GM12873 (cell line): ENCODE results near the gene ACTN2.

Source experiments
- CTCF ChIP-seq: IDR thresholded peaks from 2 replicates; pipeline ENCODE4 v1.5.1; 2012; ENCODE audit warnings: low read depth, mild to moderate bottlenecking, moderate library complexity, low read length, control low read depth; ENCODE audit not compliant: insufficient read depth; ENCODE audit errors: missing control alignments

ACTN2 gene

GRCh38 chr1:236725668-236726067 lies 39.4 kb downstream of the ACTN2 start:
- no peak for TF ChIP-seq CTCF

GRCh38 chr1:236727521-236727920 lies 41.2 kb downstream of the ACTN2 start:
- no peak for TF ChIP-seq CTCF

GRCh38 chr1:236728752-236729151 lies 42.5 kb downstream of the ACTN2 start:
- no peak for TF ChIP-seq CTCF

GRCh38 chr1:236733653-236734052 lies 47.4 kb downstream of the ACTN2 start:
- TF ChIP-seq CTCF, result no peak

- TF ChIP-seq CTCF, result no peak
These were observed 48.0 kb downstream of the ACTN2 start for GRCh38 chr1:236734141-236734765.

GRCh38 chr1:236736761-236737160 lies 50.5 kb downstream of the ACTN2 start:
- TF ChIP-seq CTCF, result no peak

GRCh38 chr1:236741753-236742152 lies 55.5 kb downstream of the ACTN2 start:
- no peak for TF ChIP-seq CTCF
